NCI-H82 treated with DMSO at 0.1 percent for 48 hours (cell line): ENCODE results near the gene C20orf202.

Experiments used
- DNase-seq: peaks from one replicate; lab custom pipeline; 2025; ENCODE audit not compliant: unreplicated experiment; lab: John Stamatoyannopoulos, UW

C20orf202 gene

GRCh38 chr20:1202762-1203504 lies at the start of gene C20orf202:
C20orf202 (plus strand) TSS chr20:1203454; CDS start chr20:1203586, 132 bp downstream.
- no peak for DNase-seq

- no peak for DNase-seq
Observed at GRCh38 chr20:1154226-1154625, 49.0 kb upstream of the C20orf202 start.

GRCh38 chr20:1154691-1155090 lies 48.6 kb upstream of the C20orf202 start:
- DNase-seq = no peak

- no peak for DNase-seq
Observed at GRCh38 chr20:1155342-1155741, 47.9 kb upstream of the C20orf202 start.

- no peak for DNase-seq
Observed at GRCh38 chr20:1160496-1160895, 42.8 kb upstream of the C20orf202 start.

- DNase-seq = no peak
Observed at GRCh38 chr20:1160991-1161390, 42.3 kb upstream of the C20orf202 start.

- DNase-seq = no peak
Observed at GRCh38 chr20:1163105-1163504, 40.1 kb upstream of the C20orf202 start.

- DNase-seq = no peak
Observed at GRCh38 chr20:1163653-1164052, 39.6 kb upstream of the C20orf202 start.

GRCh38 chr20:1164871-1165270 lies 38.4 kb upstream of the C20orf202 start:
- no peak for DNase-seq

- DNase-seq = no peak
Observed at GRCh38 chr20:1165521-1165920, 37.7 kb upstream of the C20orf202 start.

GRCh38 chr20:1165941-1166340 lies 37.3 kb upstream of the C20orf202 start:
- DNase-seq = no peak

GRCh38 chr20:1166948-1167720 lies 36.1 kb upstream of the C20orf202 start:
- no peak for DNase-seq

GRCh38 chr20:1169224-1169623 lies 34.0 kb upstream of the C20orf202 start:
- DNase-seq = no peak

- DNase-seq = no peak
Observed at GRCh38 chr20:1171461-1172093, 31.7 kb upstream of the C20orf202 start.

- no peak for DNase-seq
Observed at GRCh38 chr20:1173698-1174097, 29.6 kb upstream of the C20orf202 start.

GRCh38 chr20:1174787-1175186 lies 28.5 kb upstream of the C20orf202 start:
- no peak for DNase-seq

GRCh38 chr20:1177680-1178079 lies 25.6 kb upstream of the C20orf202 start:
- no peak for DNase-seq

- no peak for DNase-seq
Observed at GRCh38 chr20:1178103-1178502, 25.2 kb upstream of the C20orf202 start.

GRCh38 chr20:1178623-1179022 lies 24.6 kb upstream of the C20orf202 start:
- no peak for DNase-seq

- no peak for DNase-seq
Observed at GRCh38 chr20:1180949-1181348, 22.3 kb upstream of the C20orf202 start.

GRCh38 chr20:1182106-1182505 lies 21.1 kb upstream of the C20orf202 start:
- no peak for DNase-seq

GRCh38 chr20:1183153-1183552 lies 20.1 kb upstream of the C20orf202 start:
- no peak for DNase-seq
